Sigmoid colon (tissue), 7 donors: ENCODE data around the gene KCNH4. TPM values are rescaled to one million over a fixed set of nuclear protein-coding genes. Genes with fewer than 3 reads are reported as not detected.
"Not testable (repeated sequence)": the region's sequence is repeated elsewhere in the genome, so short reads cannot be mapped to it uniquely, and the experiment has no call there.

Experiments
- DNase-seq: peaks from one replicate; pipeline ENCODE4 v3.0.0-alpha.2; 2019
- H3K27ac ChIP-seq, 4 donors: fragments of 200-600 bp; sonication (generic); one replicate each; pipeline ENCODE4 v1.5.1; 2016 to 2019; ENCODE audit warnings: mild to moderate bottlenecking in 1 of 4
- H3K27me3 ChIP-seq, 3 donors: fragments of 200-600 bp; sonication (generic); one replicate each; pipeline ENCODE4 v1.5.1; 2019; ENCODE audit warnings: mild to moderate bottlenecking in 1 of 3
- H3K36me3 ChIP-seq, 4 donors: fragments of 200-600 bp; sonication (generic); one replicate each; pipeline ENCODE4 v1.5.1; 2016 to 2019
- H3K4me1 ChIP-seq, 4 donors: fragments of 200-600 bp; sonication (generic); one replicate each; pipeline ENCODE4 v1.5.1; 2017 to 2019
- H3K4me3 ChIP-seq, 4 donors: fragments of 200-600 bp; sonication (generic); one replicate each; pipeline ENCODE4 v1.5.1; 2017 to 2019; ENCODE audit warnings: mild to moderate bottlenecking in 2 of 4, moderate library complexity in 1 of 4
- H3K9me3 ChIP-seq, 4 donors: fragments of 200-600 bp in 3 of 4; sonication (generic) in 3 of 4; one replicate each; pipeline versions ENCODE4 v1.5.1 to v1.6.1; 2013 to 2019
- EP300 ChIP-seq, 4 donors: sonication (generic); formaldehyde crosslinking; IDR thresholded peaks; one replicate each; pipeline ENCODE4 v1.6.1; 2017; ENCODE audit warnings: antibody characterized with exemption in 4 of 4
- POLR2A ChIP-seq, 2 donors: fragments of 450-650 bp; IDR thresholded peaks; one replicate each; pipeline ENCODE4 v1.6.1; 2016; ENCODE audit warnings: antibody characterized with exemption in 2 of 2, mild to moderate bottlenecking in 2 of 2, moderate library complexity in 2 of 2
- POLR2AphosphoS5 ChIP-seq, 4 donors: sonication (generic); formaldehyde crosslinking; IDR thresholded peaks; one replicate each; pipeline ENCODE4 v1.6.1; 2017; ENCODE audit warnings: antibody characterized with exemption in 4 of 4
- WGBS, 2 donors: extraction: QIAGEN DNeasy Blood & Tissue Kit; methylation state at CpG; one replicate each; pipeline ENCODE4 v1.1.7; 2013; 5-methylcytosine and 5-hydroxymethylcytosine counted together
- intact Hi-C: fragments of 100-400 bp; cut with DNase I; formaldehyde crosslinking; loops from one replicate; pipeline ENCODE4 v1.15.1; 2023
- polyA plus RNA-seq, 3 donors: library from polyadenylated mRNA; stranded (reverse); fragments of 200-250 nt; gene quantifications; one replicate each; pipeline ENCODE4 v1.2.3, GENCODE V29; 2013
- total RNA-seq, 4 donors: library from RNA; depleted of rRNA; stranded (reverse); fragments of >200 nt; gene quantifications; one replicate each; pipeline ENCODE4 v1.1.0, GENCODE V29; 2016
- TF ChIP-seq, protein P1 (sequence below), 4 experiments: fragments of 450-650 bp in 3 of 4; fragments of 200-600 bp in 1 of 4; IDR thresholded peaks; one replicate each; pipeline ENCODE4 v1.5.1; 2016 to 2019; ENCODE audit warnings: antibody characterized with exemption in 4 of 4, mild to moderate bottlenecking in 3 of 4, moderate library complexity in 2 of 4
- donor health status: healthy with polysubstance abuse.
- donor health status: Bipolar disorder and iron deficiency.
- donor health status: healthy.

The KCNH4 gene
- total and polyA plus RNA-seq, 7 donors = 0.25 TPM; not detected in 6

DNA sequence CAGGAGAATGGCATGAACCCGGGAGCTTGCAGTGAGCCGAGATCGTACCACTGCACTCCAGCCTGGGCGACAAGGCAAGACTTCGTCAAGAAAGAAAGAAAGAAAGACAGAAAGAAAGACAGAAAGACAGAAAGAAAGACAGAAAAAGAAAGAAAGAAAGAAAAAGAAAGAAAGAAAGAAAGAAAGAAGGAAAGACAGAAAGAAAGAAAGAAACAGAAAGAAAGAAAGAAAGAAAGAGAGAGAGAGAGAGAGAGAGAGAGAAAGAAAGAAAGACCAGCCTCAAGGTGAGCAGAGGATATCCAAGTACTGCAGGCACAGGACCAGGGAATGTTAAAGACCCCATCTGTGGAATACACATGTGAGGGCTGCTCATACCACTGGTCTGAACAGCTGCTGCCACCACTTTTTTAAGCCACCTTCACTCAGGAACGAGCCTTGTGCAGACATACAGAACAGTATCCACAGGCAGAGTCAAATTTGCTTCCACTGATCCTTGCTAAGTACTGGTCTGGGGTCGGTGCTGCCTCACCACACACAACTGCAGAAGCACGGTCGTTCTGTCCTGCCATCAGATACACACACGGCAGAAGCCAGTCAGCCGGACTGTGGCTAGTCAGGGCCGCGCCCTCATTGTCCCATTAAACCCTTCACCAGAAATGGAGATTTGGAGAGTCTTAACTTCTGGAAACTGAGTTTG, 33.9 kb downstream of the KCNH4 start:
- peaks cover 0 to 22% (median 21%) of the 10 kb centered on the region in 4 donors for H3K4me1 ChIP-seq
- no peaks in the 10 kb centered on the region for H3K27me3 ChIP-seq
- intact Hi-C loops = no loop called here
- 85 to 92% methylated on average over 13 of the region's 13 CpGs for WGBS, 2 donors
- no peak overlapping the region for H3K4me3 ChIP-seq
- no peak for DNase-seq
- H3K36me3 ChIP-seq = peaks cover 0 to 52% (median 1%) of the 10 kb centered on the region in 4 donors
- H3K9me3 ChIP-seq = no peaks in the 10 kb centered on the region
- H3K27ac ChIP-seq = no peak overlapping the region
- TF ChIP-seq EP300 (IDR thresholded peaks at IDR 0.05) (no peak), POLR2AphosphoS5 (IDR thresholded peaks at IDR 0.05) (no peak), POLR2A (IDR thresholded peaks at IDR 0.05) (no peak)
- TF ChIP-seq, protein P1, sequence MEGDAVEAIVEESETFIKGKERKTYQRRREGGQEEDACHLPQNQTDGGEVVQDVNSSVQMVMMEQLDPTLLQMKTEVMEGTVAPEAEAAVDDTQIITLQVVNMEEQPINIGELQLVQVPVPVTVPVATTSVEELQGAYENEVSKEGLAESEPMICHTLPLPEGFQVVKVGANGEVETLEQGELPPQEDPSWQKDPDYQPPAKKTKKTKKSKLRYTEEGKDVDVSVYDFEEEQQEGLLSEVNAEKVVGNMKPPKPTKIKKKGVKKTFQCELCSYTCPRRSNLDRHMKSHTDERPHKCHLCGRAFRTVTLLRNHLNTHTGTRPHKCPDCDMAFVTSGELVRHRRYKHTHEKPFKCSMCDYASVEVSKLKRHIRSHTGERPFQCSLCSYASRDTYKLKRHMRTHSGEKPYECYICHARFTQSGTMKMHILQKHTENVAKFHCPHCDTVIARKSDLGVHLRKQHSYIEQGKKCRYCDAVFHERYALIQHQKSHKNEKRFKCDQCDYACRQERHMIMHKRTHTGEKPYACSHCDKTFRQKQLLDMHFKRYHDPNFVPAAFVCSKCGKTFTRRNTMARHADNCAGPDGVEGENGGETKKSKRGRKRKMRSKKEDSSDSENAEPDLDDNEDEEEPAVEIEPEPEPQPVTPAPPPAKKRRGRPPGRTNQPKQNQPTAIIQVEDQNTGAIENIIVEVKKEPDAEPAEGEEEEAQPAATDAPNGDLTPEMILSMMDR (IDR thresholded peaks at IDR 0.05) = no peak

- H3K36me3 ChIP-seq = peaks cover 0 to 46% (median 1%) of the 10 kb centered on the region in 4 donors
- H3K27me3 ChIP-seq, H3K4me3 ChIP-seq, DNase-seq, H3K27ac ChIP-seq, H3K9me3 ChIP-seq, intact Hi-C loops: not testable (repeated sequence)
- 79 to 93% methylated on average over 4 of the region's 4 CpGs for WGBS, 2 donors
- H3K4me1 ChIP-seq = peaks cover 0 to 41% (median 25%) of the 10 kb centered on the region in 4 donors
Observed at GRCh38 chr17:42143138-42143537, 37.8 kb downstream of the KCNH4 start.

- TF ChIP-seq, protein P1 (IDR thresholded peaks at IDR 0.05) = no peak
- no peak for TF ChIP-seq POLR2A (IDR thresholded peaks at IDR 0.05)
- no peak for TF ChIP-seq POLR2AphosphoS5 (IDR thresholded peaks at IDR 0.05)
- TF ChIP-seq EP300 (IDR thresholded peaks at IDR 0.05) = no peak
- Histone ChIP-seq H3K27me3 (no peaks in the 10 kb centered on the region), H3K4me3 (no peak overlapping the region), H3K27ac (no peak overlapping the region), H3K4me1 (peaks cover 0 to 44% (median 29%) of the 10 kb centered on the region in 4 donors), H3K36me3 (peaks cover 0 to 45% (median 1%) of the 10 kb centered on the region in 4 donors), H3K9me3 (no peaks in the 10 kb centered on the region)
- intact Hi-C loops = no loop called here
- no peak for DNase-seq
- WGBS, 2 donors = 91 to 92% methylated on average over 7 of the region's 7 CpGs
Observed at GRCh38 chr17:42142371-42142896, 38.5 kb downstream of the KCNH4 start.

- WGBS, 2 donors = 73 to 89% methylated on average over 8 of the region's 8 CpGs
- Histone ChIP-seq H3K4me3 (no peak overlapping the region), H3K4me1 (peaks cover 0 to 46% (median 31%) of the 10 kb centered on the region in 4 donors), H3K9me3 (no peaks in the 10 kb centered on the region), H3K27ac (no peak overlapping the region), H3K27me3 (no peaks in the 10 kb centered on the region), H3K36me3 (peaks cover 0 to 41% (median 1%) of the 10 kb centered on the region in 4 donors)
- TF ChIP-seq, protein P1 (IDR thresholded peaks at IDR 0.05) = no peak
- TF ChIP-seq EP300 (IDR thresholded peaks at IDR 0.05) (no peak), POLR2A (IDR thresholded peaks at IDR 0.05) (no peak), POLR2AphosphoS5 (IDR thresholded peaks at IDR 0.05) (no peak)
- intact Hi-C loops = no loop called here
- no peak for DNase-seq
Observed at GRCh38 chr17:42141382-42141781, 39.6 kb downstream of the KCNH4 start.

DNA sequence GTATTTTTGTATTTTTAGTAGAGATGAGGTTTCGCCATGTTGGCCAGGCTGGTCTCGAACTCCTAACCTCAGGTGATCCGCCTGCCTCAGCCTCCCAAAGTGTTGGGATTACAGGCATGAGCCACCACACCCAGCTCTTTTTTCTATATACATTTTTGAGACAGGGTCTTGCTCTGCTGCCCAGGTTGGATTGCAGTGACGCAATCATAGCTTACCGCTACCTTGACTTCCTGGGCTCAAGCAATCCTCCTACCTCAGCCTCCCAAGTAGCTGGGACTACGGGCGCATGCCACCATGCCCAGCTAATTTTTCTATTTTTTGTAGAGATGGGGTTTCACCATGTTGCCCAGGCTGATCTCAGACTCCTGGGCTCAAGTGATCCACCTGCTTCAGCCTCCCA, 40.3 kb downstream of the KCNH4 start:
- H3K27ac ChIP-seq, DNase-seq, intact Hi-C loops, H3K9me3 ChIP-seq, H3K4me3 ChIP-seq, H3K27me3 ChIP-seq: not testable (repeated sequence)
- Histone ChIP-seq H3K4me1 (peaks cover 0 to 53% (median 36%) of the 10 kb centered on the region in 4 donors), H3K36me3 (peaks cover 0 to 38% (median 1%) of the 10 kb centered on the region in 4 donors)
- WGBS, 2 donors = 99% methylated on average over 7 of the region's 7 CpGs
